NCI-H2196 (cell line): ENCODE data around the gene MCRS1.
A peak's percentile ranks its signal among the peaks of the same experiment; 100 is the strongest.
"Not testable (repeated sequence)": the region's sequence is repeated elsewhere in the genome, so short reads cannot be mapped to it uniquely, and the experiment has no call there.

Experiments used
- DNase-seq: peaks from one replicate; lab custom pipeline; 2025; ENCODE audit not compliant: unreplicated experiment; lab: John Stamatoyannopoulos, UW

The MCRS1 gene

DNA sequence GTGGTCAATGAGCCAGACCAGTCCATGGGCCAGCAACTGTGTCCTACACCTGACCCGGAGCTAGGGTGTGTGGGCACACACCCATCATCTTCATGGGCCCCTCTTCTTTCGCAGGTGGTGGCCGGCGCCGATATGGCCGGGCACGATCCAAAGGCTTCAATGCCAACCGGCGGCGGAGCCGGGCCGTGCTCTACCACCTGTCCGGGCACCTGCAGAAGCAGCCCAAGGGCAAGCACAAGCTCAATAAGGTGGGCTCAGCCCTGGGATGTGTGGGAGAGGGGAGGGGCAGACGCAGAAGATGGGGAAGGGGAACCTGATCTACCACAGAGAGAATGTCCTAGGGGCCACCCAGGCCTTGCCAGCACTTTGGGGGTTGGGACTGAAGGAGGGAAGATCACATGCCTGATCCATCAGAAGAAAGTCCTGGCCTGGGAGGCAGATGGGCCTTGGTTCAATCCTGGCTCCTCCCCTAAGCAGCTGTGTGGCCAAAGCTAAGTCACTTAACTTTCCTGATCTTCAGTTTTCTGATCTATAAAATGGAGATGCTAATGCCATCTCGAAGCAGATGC is 25.3 kb downstream of the MCRS1 start:
- no peak for DNase-seq

DNA sequence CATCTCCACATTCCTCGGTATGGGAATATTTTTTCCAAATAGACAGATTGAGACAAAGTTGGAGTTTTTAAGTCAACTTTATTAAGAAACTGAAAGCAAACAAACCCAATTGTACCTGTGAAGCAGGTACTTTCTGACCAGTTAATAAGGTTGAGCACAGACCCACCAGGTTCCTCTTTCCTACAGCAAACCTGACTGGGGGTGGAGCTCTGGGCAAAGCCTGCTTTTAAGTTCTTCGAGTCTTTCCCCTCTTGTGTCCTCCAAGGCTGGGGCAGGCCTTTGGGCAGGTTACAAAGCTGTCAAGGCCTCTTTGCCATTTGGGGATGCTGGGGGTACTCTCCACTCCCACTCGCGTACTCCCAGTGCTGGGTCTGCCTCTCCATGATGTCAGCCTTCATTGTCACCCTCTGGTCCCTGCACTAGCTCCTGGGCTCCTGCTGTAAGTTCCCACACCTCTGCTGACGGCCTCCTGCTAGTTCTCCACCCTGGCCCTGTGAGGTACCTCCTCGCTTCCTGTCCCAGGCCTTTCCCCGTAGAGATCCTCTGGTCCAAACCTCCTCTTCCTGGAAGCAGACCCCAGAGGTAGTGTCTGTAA is 25.9 kb downstream of the MCRS1 start:
- no peak for DNase-seq

DNA sequence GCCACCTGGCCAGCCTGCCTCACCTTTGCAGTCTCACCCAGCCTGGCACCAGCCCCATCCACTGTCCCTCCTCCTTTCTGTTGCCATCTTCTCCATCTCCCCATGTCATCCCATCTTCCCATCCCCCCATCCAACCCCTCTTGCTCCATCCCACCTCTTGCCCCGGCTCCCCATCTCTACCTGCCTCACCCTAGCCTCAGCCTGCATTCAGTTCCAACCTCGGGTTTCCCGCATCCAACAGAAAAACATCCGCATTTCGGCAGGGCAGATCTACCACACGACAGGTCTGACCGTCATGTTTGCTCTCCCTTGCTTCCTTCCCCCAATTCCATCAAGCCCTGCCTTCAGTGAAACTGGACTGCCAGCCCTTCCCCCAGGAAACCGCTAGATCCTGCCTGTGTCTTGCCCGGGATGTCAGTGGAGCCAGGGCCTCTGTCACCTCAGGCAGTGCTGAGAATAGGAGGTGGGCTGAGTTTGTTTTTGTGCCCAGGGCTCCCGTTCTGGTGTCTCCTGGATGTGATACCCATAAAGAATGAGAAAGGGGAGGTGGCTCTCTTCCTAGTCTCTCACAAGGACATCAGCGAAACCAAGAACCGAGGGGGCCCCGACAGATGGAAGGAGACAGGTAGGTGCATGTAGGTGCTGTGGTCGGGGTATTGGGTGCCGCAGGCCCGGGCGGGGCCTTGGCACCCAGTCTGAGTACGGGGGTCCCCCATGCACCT is 26.6 kb downstream of the MCRS1 start:
- no peak for DNase-seq

DNA sequence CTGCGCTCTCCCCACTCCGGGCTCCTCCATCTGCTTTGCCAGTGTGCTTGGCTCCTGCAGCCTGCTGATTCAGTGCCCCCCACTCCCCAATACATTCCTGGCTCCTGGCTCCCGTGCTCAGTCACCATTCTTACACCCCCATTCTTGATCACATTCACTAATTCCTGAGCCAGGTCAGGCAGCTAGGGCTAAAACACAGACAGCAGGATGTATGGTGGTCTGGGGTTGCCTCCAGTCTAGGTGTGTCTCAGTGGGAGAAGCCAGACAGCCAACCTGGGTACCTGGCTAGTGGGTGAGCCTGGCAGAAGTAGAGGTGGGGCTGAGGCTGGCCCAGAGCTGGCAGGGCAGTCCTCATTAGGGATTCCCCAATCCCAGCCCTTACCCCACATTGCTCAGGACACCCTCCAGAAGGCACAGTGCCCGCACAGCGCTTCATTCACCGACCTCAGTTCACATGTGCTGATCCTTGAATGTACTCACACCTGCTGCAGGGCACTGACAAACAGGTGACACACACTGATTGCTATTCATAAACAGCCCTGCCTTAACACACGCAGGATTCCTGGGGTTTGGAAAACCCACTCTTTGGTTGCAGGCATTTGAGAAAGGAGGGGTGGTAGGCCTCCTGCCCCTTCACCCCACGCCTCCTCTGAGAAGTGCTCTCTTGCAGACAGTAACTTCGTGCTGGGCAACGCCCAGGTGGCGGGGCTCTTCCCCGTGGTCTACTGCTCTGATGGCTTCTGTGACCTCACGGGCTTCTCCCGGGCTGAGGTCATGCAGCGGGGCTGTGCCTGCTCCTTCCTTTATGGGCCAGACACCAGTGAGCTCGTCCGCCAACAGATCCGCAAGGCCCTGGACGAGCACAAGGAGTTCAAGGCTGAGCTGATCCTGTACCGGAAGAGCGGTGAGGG is 27.5 kb downstream of the MCRS1 start:
- DNase-seq: no peak

DNA sequence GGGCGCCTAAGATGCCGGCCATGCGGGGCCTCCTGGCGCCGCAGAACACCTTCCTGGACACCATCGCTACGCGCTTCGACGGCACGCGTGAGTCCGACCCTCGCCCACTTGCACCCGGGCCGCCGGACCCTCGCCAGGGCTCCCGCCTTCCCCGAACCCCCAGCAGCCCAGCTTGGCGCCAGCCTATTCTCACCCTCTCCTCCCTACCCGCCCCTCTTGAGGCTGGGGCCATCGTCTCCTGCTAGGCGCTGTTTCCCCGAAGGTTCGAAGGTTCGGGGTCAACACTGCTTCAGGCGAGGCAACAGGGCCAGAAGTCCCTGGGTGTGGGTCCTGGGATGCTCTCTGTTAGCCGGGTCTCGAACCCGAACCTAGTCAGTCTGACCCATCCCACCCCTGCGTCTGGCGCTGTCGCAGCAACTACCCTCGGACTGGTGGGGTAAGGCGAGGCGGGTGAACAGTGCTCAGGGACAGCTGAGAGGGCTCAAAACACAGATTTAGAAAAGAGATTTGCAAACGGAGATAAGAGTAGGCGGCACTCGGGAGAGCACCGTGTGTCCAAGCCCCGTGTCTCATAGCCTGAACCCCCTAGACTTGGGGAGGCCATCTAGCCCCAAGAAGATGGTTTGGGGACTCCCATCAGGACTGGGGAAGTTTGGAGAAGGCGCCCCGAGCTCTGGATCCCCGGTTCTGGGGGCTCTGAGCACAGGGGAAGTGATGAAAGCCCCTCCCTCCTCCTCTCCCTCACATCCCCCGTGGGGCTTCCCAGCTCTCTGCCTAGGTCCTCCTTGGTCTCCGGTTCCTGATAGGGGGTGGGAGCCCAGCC is 28.3 kb downstream of the MCRS1 start:
- DNase-seq: no peak

DNA sequence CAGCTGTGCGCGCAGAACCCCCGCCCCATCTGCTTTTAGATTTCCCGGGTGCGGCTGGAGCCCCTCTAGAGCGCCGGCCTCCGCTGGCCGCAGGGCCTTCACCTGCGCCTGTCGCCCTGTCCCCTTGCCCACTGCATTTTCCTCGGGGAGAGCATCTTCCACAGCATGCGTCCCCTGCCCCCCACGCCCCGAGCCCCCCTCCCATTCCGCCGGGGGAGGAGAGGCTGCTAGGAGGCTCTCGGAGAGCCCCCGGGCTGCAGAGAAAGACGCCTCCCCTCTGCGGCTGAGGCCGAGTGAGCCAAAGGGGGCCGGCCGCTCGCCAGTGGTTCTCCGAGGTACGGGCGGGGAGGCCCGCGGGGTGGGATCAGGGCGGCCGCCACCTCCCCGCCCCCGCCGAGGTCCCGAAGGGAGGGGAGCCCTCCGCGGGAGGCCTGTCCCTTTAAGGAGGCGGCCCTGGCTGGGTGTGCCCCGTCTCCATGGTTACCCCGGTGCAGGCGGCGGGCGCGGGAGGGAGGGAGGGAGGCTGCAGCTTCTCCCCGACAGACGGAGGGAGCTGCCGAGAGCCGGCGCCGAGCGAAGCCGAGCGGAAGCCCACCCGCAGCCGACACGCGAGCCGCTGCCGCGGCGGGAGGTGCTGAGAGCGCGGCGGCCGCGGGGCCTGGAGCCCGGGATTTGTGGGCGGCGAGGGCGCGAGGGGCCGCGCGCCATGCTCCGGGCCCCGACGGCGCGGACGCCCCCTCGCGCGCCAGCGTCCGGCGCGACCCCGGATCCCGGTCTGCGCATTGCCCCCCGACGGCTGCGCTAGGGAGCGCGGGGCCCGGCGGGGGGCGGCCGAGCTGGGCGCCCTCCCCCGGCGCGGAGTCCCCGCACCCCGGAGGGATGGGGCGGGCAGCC is 29.2 kb downstream of the MCRS1 start, which contains the start of gene KCNH3:
Gene KCNH3, plus strand, starts transcription at position 521 of the 894 bp plus-strand sequence. CDS start 387 bp downstream, outside the sequence.
- DNase-seq: peak; percentile 80

DNA sequence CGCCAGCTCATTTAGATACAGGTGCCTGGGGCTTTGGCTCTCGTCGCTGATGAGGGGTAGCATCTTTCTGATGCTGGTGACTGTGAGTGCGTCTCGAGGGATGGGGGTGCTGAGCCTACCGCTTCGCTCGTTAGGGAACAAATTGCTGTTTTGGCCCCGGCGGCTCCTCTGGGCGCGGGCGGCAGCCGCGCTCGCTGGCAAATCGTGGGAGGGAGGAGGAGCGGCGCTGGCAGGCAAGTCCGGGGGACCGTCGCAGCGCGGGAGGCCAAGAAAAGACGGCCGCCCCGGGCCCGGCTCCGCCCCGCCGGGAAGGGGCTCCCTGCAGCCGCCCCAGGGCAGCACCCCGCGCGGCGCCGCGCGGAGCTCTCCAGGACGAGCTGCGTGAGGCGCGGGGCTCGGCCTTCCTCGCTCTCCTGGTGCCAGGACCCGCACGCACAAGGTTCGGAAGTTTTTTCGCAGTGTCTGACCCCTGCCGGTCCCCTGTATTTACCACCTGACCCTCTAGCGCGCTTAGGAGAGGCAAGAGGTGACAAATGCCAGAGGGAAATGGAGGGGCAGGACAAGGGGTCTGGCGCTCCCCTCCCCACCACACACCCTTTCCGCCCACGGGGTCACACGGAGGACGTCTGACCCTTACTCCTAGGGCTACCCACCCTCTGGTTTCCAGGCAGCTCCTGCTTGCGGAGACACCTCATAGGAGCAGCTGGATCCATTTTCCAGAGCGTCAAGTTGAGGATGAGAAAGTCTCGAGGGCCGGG is 30.0 kb downstream of the MCRS1 start:
- no peak for DNase-seq

DNA sequence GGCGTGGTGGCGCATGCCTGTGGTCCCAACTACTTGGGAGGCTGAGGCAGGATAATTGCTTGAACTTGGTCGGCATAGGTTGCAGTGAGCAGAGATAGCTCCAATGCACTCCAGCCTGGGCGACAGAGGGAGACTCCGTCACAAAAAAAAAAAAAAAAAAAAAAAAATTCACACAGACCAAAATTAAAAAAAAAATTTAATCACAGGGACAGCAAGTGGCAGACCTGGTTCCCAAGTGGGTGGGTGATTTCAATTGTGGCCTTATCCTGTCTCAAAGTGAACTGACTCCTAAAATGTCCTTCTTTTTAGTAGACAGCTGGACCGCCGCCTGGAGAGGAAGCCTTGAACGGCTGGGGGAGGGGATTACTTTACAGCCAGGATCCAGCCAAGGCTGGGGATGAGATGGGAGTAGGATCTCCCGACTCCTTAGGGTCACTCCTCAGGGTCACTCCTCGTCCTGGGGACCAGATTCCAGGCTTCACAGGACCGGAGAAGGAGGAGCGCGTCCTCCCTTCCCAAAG is 30.7 kb downstream of the MCRS1 start:
- no peak for DNase-seq

DNA sequence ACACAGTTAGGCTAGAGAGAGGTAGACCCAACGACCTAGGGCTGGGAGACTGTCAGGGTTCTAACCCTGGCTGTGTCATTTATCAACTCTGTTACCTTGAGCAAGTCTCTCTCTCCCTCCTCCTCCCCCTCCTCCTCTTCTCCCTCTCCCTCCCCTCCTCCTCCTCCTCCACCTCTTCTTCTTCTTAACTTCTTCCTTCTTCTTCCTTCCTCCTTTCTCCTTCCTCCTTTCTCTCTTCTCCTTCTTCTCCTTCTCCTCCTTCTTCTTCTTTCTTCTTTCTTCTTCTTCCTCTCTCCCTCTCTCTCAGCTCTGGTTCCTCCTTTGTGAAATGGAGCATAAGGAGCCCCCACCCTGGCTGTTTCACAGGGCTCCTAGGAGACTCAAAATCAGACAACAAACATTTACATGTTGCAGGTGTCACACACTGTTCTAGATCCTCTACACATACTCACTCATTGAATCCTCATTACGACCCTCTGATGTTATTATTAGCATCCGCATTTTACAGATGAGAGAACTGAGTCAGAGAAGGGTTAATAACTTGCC is 31.3 kb downstream of the MCRS1 start:
- no peak for DNase-seq

DNA sequence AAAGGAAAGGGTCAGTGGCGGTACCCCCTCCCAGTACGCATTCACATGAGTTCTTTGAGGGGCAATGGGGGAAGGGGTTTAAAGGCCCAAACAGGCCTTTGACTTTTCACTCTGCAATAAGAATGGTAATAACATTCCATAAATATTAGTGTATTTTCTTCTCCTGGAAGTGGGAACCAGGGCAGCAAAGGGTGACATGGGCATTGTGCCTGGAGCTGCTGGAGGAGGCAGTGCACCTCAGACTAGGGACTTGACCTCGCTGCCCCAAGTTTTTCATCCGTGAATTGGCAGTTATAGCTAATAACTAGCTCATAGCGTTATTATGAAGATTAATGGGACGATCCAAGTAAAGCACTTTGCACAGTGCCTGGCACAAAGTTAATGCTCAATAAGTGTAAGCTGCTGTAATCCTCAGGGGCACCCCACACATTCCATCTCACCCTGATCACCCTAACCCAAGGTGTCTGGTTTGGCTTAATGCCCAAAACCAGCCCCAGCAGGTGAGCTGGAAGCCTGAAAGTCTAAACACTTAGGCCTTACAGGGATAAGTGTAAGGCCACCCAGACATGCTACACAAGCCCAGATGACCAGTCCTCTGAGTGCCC is 31.9 kb downstream of the MCRS1 start:
- DNase-seq: no peak

DNA sequence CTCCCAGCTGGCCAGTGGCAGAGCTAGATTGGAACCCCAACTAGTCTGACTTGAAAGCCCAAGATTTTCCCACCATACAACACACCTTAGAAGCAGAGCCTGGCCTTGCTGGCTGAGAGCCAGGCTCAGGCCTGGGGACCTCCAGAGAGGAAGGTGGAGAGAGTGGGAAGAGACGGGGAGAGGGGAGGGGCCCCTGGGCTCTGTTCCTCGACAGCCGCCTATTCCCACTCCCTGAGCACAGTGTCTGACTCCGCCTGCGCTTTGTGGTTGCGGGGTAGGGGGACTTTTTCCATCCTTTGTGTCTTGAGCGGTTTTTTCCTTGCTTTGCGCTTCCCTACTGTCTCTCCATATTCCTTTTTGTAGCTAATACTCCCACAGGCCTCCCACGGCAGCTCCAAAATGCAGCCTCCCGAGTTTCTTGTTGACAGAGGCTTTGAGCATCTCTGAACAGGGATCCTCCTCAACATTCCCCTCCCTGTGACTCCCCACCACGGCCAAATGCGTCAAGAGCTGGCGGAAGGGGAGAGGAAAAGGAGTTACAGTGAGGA is 33.1 kb downstream of the MCRS1 start:
- no peak for DNase-seq

DNA sequence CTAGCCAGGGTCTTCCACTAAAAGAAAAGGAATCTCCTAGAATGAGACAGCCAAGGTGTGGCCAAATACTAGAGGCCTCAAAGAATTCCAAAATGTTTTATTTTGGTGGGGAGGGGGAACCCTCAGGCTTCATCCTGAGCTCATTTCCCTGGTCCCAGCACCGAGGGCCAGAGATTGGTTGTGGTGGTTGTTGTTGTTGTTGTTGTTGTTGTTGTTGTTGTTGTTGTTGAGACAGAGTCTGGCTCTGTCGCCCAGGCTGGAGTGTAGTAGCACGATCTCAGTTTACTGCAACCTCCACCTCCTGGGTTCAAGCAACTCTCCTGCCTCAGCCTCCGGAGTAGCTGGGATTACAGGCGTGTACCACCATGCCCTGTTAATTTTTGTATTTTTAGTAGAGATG is 33.8 kb downstream of the MCRS1 start:
- not testable (repeated sequence) for DNase-seq

DNA sequence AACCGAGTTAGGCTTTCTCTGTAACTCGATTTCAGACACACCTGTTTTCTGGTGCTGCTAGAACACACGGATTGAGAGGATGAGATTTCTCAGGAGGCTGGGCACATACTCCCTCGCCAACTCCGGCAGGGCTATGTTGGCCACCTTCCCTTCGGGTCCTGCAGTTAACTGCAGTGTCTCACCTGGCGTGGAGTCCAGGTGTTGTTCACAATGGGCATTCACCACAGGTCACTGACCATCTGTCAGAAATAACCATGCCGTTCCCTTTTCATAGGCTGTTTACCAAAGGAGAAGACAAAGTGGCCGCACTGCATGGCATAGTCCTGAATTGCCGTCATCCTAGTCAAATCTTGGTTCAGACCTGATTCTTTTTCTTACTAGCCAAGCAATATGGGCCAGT is 34.6 kb downstream of the MCRS1 start:
- DNase-seq: peak; percentile 52

DNA sequence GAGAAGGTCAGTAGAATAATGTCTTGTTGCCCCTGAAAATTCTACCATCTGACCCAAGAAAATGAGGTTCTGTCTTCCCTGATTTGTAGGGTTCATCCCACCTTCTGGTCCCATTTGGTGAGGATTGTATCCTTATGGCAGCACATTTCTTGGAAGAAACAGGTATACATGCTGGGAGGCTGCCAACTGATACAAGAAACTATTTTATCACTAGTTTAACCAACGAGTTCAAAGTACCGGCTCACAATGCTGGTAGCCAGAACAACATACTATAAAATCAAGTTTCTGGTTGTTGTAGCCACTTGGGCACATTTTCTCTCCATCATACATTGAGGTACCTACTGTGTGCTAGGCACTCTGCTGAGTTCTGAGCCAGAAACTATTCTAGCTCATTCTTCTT is 36.2 kb downstream of the MCRS1 start:
- no peak for DNase-seq

DNA sequence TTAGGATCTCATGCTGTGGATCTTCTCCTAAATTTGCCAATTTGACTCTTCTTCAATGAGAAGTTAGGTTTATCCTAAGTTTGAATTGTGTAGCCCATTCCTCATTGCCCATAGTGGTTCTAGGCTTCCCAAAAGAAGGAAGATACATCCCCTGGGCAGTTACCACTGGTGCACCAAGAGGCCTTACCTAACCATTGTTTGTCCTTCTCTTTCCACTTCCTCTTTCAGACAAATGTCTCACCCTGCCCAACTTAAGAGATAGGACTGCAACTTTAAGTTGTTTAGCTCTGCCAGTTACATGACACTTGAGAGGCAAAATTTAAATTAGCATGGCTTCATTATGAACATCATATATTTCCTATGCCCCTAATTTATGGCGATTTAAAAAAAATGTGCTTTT is 38.5 kb downstream of the MCRS1 start:
- DNase-seq: no peak

DNA sequence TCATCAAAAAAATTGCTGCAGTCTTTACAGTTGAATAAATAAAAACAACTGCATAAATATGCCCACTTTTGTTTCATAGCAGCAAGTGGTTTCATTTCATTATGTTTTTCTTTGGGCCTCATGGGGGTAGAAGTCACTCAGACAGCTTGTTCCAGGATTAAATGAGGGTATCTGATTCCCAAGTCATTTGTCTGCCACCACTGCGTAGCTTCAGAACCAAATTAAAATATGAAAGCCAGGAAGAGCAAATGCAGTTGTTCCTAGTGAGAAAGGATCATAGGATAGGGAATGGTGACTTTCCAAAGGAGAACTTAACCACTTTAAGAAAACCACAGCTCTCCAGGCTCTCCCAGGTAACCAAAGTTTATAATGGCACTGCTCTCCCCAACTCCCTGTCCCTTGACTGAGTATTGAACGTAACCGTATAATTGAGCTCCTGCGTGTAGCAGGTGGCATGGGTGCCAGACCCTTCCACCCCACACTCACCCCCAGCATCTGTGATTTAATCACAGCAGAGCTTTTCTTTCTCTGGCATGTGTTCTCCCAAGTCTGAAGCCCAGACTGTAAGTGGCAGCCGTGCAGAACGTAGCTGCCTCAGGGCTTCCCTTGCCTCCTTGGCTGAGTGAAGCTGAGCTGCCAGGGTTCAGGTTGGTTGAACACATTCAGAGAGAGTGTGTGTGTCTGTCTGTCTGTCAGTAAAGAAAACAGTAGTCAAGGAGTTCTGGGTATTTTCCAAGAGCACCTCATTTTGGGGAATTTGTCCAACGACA is 40.4 kb downstream of the MCRS1 start:
- DNase-seq: no peak

DNA sequence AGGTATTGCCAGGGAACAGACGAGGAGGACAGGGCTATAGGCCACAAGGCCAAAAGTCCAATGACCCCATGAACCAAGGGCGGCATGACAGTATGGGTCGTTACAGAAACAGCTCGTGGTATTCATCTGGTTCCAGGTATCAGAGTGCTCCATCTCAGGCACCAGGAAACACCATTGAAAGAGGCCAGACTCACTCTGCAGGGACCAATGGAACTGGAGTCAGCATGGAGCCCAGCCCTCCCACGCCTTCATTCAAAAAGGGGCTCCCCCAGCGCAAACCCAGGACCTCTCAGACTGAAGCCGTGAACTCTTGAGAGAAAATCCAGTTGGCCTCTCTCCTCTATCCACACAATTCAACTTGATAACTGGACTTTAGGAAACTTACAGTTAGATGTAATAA is 42.0 kb downstream of the MCRS1 start:
- no peak for DNase-seq
